ENCODE measurements around the gene SMAD5.
A peak's percentile ranks its signal among the peaks of the same experiment; 100 is the strongest.

The SMAD5 gene

GRCh38 chr5:136192015-136192525, 59.4 kb downstream of the SMAD5 start:
- H3K4me3 ChIP-seq (ENCODE audit: control insufficient read depth, low read depth, low read length) = peak overlapping the region; percentile 3
- no peak for DNase-seq (ENCODE audit: low read depth)
- TF ChIP-seq CTCF (conservative IDR thresholded peaks at IDR 0.05; ENCODE audit: control insufficient read depth, insufficient read depth, low read depth, low read length) = no peak

- DNase-seq (ENCODE audit: low read depth) = no peak
Measured at GRCh38 chr5:136192526-136193321, 60.1 kb downstream of the SMAD5 start, which contains the start of gene SMIM32. Gene SMIM32, minus strand, starts transcription at chr5:136193162. Its CDS starts 638 bp downstream, at chr5:136192524.

GRCh38 chr5:136193322-136193935, 60.8 kb downstream of the SMAD5 start:
- DNase-seq (ENCODE audit: low read depth) = no peak
- no peak overlapping the region for H3K4me3 ChIP-seq (ENCODE audit: control insufficient read depth, low read depth, low read length)
- TF ChIP-seq CTCF (conservative IDR thresholded peaks at IDR 0.05; ENCODE audit: control insufficient read depth, insufficient read depth, low read depth, low read length) = no peak

More at GRCh38 chr5:136192526-136193321, 60.1 kb downstream of the SMAD5 start, which contains the start of gene SMIM32:
- no peak for TF ChIP-seq CTCF (conservative IDR thresholded peaks at IDR 0.05; ENCODE audit: control insufficient read depth, insufficient read depth, low read depth, low read length)
- no peak within 1 kb of the TSS for H3K4me3 ChIP-seq (ENCODE audit: control insufficient read depth, low read depth, low read length)

- no peak overlapping the region for H3K4me3 ChIP-seq (ENCODE audit: control insufficient read depth, low read depth, low read length)
- TF ChIP-seq CTCF (conservative IDR thresholded peaks at IDR 0.05; ENCODE audit: control insufficient read depth, insufficient read depth, low read depth, low read length) = no peak
- DNase-seq (ENCODE audit: low read depth) = no peak
Measured at GRCh38 chr5:136194576-136194975, 61.9 kb downstream of the SMAD5 start.

GRCh38 chr5:136195971-136196820, 63.6 kb downstream of the SMAD5 start:
- H3K4me3 ChIP-seq (ENCODE audit: control insufficient read depth, low read depth, low read length) = no peak overlapping the region
- no peak for DNase-seq (ENCODE audit: low read depth)
- no peak for TF ChIP-seq CTCF (conservative IDR thresholded peaks at IDR 0.05; ENCODE audit: control insufficient read depth, insufficient read depth, low read depth, low read length)

GRCh38 chr5:136197462-136198142, 65.0 kb downstream of the SMAD5 start:
- no peak overlapping the region for H3K4me3 ChIP-seq (ENCODE audit: control insufficient read depth, low read depth, low read length)
- TF ChIP-seq CTCF (conservative IDR thresholded peaks at IDR 0.05; ENCODE audit: control insufficient read depth, insufficient read depth, low read depth, low read length) = no peak
- DNase-seq (ENCODE audit: low read depth) = no peak
